DMS 273 (cell line): ENCODE results near the gene VPS37C.
"Not testable (repeated sequence)": the region's sequence is repeated elsewhere in the genome, so short reads cannot be mapped to it uniquely, and the experiment has no call there.

Experiments used
- DNase-seq: peaks from one replicate; lab custom pipeline; 2025; ENCODE audit not compliant: unreplicated experiment; lab: John Stamatoyannopoulos, UW

VPS37C gene

DNA sequence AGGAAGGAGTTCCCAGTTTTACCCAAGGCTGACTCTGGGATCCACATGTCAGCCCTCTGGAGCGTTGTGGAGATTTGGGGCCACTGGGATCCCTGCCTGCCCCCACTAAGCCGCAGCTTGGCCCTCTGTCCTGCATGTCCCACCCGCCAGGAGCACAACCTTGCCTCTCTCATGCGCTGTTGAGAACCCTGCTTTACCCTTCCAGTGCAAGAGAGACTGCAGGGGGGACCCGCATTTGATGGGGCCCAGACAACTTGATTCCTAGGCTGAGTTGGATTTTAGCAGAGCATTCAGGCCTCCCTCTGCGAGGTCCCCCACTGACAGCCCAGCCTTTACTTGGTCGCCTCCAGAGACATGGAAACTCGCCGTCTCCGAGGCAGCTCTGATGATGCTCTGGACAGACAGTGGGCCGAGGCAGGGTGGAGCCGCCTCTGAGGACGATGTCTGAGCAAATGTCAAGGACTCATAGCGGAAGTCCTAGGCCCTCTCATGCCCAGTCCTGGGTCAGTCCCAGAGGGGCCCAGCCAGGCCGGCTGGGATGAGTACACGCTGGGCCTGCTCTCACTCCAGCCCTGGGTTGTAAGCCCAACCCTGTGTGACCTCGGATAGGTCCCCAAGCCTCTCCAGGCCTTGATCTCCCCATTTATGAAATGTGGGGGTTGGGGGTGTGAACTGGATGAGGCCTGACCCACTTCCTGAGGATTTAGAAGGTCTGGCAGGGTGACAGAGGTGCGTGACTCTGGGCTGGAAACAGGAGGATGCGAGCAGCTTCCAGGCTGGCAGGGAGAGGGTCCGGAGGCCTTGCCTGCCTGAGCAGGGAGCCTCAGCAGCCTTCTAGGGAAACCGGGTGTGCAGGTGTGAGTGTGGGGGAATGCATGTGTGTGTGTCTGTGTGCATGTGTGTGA is 58.3 kb downstream of the VPS37C start:
- DNase-seq: no peak

DNA sequence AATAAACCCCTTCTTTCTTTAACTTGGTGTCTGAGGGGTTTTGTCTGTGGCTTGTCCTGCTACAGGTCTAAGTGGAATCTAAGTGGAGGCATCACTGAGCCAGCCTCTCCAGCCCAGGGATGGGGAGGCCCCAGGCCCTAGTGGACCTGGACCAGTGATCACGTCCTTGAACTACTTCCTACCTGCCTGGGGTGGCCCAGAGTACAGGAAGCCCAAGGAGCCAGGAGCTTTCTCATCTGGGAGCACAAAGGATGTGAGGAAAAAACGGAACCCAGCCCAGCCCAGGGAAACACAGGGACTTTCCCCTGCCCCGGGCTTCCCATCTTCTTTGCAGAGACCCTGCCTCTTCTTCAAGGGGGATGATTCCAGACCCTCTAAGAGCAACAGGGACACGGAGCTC is 62.4 kb downstream of the VPS37C start:
- no peak for DNase-seq

DNA sequence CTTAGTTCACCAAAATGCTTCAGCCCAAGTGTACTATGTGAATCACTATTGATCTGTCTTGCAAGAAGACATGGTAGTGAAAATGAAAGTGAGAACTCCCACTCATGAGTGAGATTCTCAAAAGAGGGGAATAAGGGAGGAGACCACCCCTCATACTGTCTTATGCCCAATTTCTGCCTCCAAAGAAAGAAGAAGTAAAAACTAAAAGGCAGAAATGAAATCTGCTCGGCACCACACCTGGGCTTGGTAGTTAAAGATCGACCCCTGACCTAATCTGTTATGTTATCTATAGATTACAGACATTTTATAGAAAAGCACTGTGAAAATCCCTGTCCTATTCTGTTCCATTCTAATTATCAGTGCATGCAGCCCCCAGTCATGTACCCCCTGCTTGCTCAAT is 63.0 kb downstream of the VPS37C start:
- not testable (repeated sequence) for DNase-seq

DNA sequence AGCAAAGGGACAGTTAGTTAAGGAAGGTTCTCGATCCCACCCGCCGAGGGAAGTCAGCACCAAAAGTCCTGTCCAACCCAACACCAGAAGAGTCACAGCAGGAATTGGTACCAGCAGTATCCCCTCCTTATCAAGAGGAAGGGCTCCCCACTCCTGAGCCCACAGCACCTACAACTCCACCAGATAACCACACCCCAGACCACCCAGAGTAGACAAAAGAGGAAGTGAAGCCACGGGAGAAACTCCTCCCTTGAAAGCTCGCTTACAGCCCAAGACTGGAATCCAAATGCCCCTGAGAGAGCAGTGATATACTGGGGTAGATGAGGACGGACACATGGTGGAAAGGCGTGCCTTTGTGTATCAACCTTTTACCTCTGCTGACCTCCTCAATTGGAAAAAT is 66.2 kb downstream of the VPS37C start:
- no peak for DNase-seq

DNA sequence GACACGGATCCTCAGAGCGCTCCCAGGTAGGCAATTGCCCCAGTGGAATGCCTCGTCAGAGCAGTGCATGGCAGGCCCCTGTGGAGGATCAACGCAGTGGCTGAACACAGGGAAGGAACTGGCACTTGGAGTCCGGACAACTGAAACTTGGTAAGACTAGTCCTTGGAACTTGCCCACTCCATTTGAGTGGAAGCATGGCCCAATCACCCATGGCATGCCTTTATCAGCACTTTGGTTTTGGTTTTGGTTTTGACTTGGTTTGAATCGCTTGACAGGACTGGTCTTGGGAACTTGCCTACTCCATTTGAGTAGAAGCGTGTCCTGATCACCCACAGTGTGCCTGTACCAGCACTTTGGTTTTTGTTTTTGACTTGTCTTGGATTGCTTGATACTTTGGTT is 67.1 kb downstream of the VPS37C start:
- DNase-seq: not testable (repeated sequence)

GRCh38 chr11:61092908-61093763 is 68.1 kb downstream of the VPS37C start:
- DNase-seq: no peak

GRCh38 chr11:61092280-61092766 is 68.9 kb downstream of the VPS37C start:
- no peak for DNase-seq

- DNase-seq: no peak
Observed at GRCh38 chr11:61091373-61092279, 69.6 kb downstream of the VPS37C start.

GRCh38 chr11:61090982-61091372 is 70.2 kb downstream of the VPS37C start:
- no peak for DNase-seq

- no peak for DNase-seq
Observed at GRCh38 chr11:61090521-61090920, 70.7 kb downstream of the VPS37C start.

DNA sequence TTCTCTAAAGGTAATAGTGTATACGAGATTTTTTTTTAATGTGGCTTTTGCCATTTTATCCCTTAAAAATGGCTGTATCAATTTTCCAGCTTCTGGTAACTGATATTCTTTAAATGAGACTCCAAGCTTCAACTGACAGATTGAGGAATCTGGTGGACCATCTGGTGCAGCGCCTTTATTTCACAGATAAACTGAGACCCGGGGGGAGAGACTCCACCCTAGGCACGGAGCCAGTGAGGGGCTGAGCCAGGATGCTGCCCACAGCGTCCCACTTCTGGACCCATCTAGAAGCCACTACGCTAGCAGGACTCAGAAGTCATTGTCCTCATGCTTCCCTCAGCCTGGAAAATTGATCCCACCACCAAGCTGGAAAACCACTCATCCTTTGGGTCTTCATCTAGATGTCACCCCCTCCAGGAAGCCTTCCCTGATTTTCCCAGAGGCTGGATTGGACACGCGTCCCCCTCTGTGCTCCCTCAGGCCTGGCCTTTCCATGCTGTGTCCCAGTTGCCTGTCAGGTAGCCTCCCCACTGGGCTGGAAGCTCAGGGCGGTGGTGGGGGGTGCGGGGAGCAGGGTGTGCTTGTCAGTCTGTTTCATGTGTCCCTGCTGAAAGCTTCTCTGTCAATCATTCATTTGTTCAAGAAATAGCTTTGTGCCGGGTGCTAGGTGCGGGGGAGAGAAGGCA is 71.3 kb downstream of the VPS37C start:
- DNase-seq: no peak

GRCh38 chr11:61087426-61088119 is 73.7 kb downstream of the VPS37C start:
- DNase-seq: no peak

GRCh38 chr11:61083601-61084147 is 77.6 kb downstream of the VPS37C start:
- no peak for DNase-seq

- no peak for DNase-seq
Observed at GRCh38 chr11:61082931-61083531, 78.2 kb downstream of the VPS37C start.

- DNase-seq: peak; percentile 72
Observed at GRCh38 chr11:61082062-61082870, 79.0 kb downstream of the VPS37C start.

GRCh38 chr11:61080986-61081590 is 80.1 kb downstream of the VPS37C start:
- DNase-seq: peak; percentile 39

- no peak for DNase-seq
Observed at GRCh38 chr11:61080526-61080925, 80.7 kb downstream of the VPS37C start.
